A673 (cell line): ENCODE measurements around the gene POP4.
"Not testable (repeated sequence)": the region's sequence is repeated elsewhere in the genome, so short reads cannot be mapped to it uniquely, and the experiment has no call there.

ENCODE experiments used
- EZH2 ChIP-seq: fragments of 200-600 bp; sonication (generic); IDR thresholded peaks from 2 replicates; pipeline ENCODE4 v1.6.1; 2017; ENCODE audit warnings: borderline replicate concordance, low read depth, mild to moderate bottlenecking, mixed read lengths, antibody characterized with exemption, low read length; ENCODE audit not compliant: poor library complexity, severe bottlenecking
- TF ChIP-seq, protein P1 (sequence below): fragments of 300-800, 200-600 bp; sonication (generic); conservative IDR thresholded peaks from 2 replicates; pipeline ENCODE4 v1.5.1; 2017; ENCODE audit warnings: low read depth, mild to moderate bottlenecking, antibody characterized with exemption, low read length, moderate library complexity, mixed read lengths

DNA sequence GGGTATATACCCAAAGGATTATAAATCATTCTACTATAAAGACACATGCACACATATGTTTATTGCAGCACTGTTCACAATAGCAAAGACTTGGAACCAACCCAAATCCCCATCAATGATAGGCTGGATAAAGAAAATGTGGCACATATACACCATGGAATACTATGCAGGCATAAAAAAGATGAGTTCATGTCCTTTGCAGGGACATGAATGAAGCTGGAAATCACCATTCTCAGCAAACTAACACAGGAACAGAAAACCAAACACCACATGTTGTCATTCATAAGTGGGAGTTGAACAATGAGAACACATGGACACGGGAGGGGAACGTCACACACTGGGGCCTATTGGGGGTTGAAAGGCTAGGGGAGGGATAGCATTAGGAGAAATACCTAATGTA, 47.0 kb upstream of the POP4 start:
- TF ChIP-seq, protein P1, sequence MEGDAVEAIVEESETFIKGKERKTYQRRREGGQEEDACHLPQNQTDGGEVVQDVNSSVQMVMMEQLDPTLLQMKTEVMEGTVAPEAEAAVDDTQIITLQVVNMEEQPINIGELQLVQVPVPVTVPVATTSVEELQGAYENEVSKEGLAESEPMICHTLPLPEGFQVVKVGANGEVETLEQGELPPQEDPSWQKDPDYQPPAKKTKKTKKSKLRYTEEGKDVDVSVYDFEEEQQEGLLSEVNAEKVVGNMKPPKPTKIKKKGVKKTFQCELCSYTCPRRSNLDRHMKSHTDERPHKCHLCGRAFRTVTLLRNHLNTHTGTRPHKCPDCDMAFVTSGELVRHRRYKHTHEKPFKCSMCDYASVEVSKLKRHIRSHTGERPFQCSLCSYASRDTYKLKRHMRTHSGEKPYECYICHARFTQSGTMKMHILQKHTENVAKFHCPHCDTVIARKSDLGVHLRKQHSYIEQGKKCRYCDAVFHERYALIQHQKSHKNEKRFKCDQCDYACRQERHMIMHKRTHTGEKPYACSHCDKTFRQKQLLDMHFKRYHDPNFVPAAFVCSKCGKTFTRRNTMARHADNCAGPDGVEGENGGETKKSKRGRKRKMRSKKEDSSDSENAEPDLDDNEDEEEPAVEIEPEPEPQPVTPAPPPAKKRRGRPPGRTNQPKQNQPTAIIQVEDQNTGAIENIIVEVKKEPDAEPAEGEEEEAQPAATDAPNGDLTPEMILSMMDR = not testable (repeated sequence)
- TF ChIP-seq EZH2 = not testable (repeated sequence)
